HepG2 (cell line): Measurements from ENCODE around the gene LDB2. TPM values are rescaled to one million over a fixed set of nuclear protein-coding genes. Genes with fewer than 3 reads are reported as not detected.

Experiments
- ATAC-seq: fragments of 200-7000 bp; cut with Tn5 transposase; 3 replicates; pipeline ENCODE4 v1.9.1; 2020; ENCODE audit warnings: mild to moderate bottlenecking, moderate library complexity
- BruUV-seq: library from RNA; stranded (reverse); fragments of 400-500 nt; replicated peaks from 2 replicates; lab custom pipeline; 2021; lab: Mats Ljungman, UMichigan
- CTCF ChIA-PET: fragments of 300-600 bp; formaldehyde crosslinking; extraction: SDS; loops from one replicate; lab custom pipeline; 2021; ENCODE audit warnings: low total read pairs, inconsistent platforms, low intra/inter-chr PET ratio; lab: Yijun Ruan, JAX
- POLR2A ChIA-PET: fragments of 350-600 bp; sonication (Branson Sonifier 250); formaldehyde crosslinking; loops from one replicate; lab custom pipeline; 2020; ENCODE audit warnings: antibody characterized with exemption, inconsistent platforms; lab: Yijun Ruan, JAX
- DNase-seq: peaks from one replicate; pipeline ENCODE4 v3.0.0-alpha.2; 2015; ENCODE audit warnings: low spot score
- FAIRE-seq: peaks from 3 replicates; lab custom pipeline; 2011; peaks lifted over from hg19 to GRCh38; lab: Jason Lieb, UNC
- H2AFZ ChIP-seq: one replicate; pipeline ENCODE4 v1.6.1; 2011; ENCODE audit warnings: low read length, inconsistent platforms
- H3K27ac ChIP-seq: fragments of 300-600 bp; 3 replicates; pipeline ENCODE4 v1.8.0; 2011; ENCODE audit warnings: mixed run types, mild to moderate bottlenecking, mixed read lengths, low read length, inconsistent platforms; ENCODE audit not compliant: insufficient read depth; ENCODE audit errors: extremely low read length
- H3K27me3 ChIP-seq, 2 experiments: fragments of 200-600 bp in 1 of 2; 2 replicates in 1 of 2; 3 replicates in 1 of 2; pipeline versions ENCODE4 v1.6.0 to v1.8.0; 2011; ENCODE audit warnings: low read length in 2 of 2, mild to moderate bottlenecking in 2 of 2, moderate library complexity in 2 of 2, inconsistent platforms in 1 of 2; ENCODE audit not compliant: insufficient read depth in 2 of 2, control insufficient read depth in 1 of 2
- H3K36me3 ChIP-seq, 2 experiments: fragments of 200-600 bp in 1 of 2; replicated peaks in 1 of 2; 2 replicates in 1 of 2; 3 replicates in 1 of 2; pipeline versions ENCODE4 v1.5.1 to v1.8.0; 2011; ENCODE audit warnings: low read length in 2 of 2, inconsistent platforms in 1 of 2; ENCODE audit not compliant: insufficient read depth in 2 of 2, control insufficient read depth in 1 of 2
- H3K4me1 ChIP-seq: 2 replicates; pipeline ENCODE4 v1.5.1; 2012; ENCODE audit warnings: low read length, inconsistent platforms; ENCODE audit not compliant: insufficient read depth
- H3K4me2 ChIP-seq: 2 replicates; pipeline ENCODE4 v1.6.0; 2011; ENCODE audit warnings: low read depth, low read length, inconsistent platforms
- H3K4me3 ChIP-seq, 3 experiments: fragments of 200-600 bp in 1 of 3; sonication (generic), shearing (Covaris generic) in 1 of 3; replicated peaks in 1 of 3; 2 replicates each; pipeline ENCODE4 v1.5.1; 2011 to 2016; ENCODE audit warnings: low read length in 3 of 3, inconsistent platforms in 2 of 3, low read depth in 2 of 3, mild to moderate bottlenecking in 2 of 3, control low read depth in 1 of 3, mixed read lengths in 1 of 3; ENCODE audit not compliant: insufficient read depth in 1 of 3
- H3K79me2 ChIP-seq: one replicate; pipeline ENCODE4 v1.6.1; 2011; ENCODE audit warnings: low read length, inconsistent platforms; ENCODE audit not compliant: insufficient read depth
- H3K9ac ChIP-seq: 2 replicates; pipeline ENCODE4 v1.6.0; 2011; ENCODE audit warnings: mild to moderate bottlenecking, low read depth, low read length, inconsistent platforms; ENCODE audit not compliant: insufficient read depth
- H3K9me3 ChIP-seq: 2 replicates; pipeline ENCODE4 v1.5.1; 2012; ENCODE audit warnings: mild to moderate bottlenecking, low read length
- H4K20me1 ChIP-seq: 2 replicates; pipeline ENCODE4 v1.6.0; 2011; ENCODE audit warnings: inconsistent platforms, mild to moderate bottlenecking, low read length, moderate library complexity; ENCODE audit not compliant: insufficient read depth
- ATAD3A ChIP-seq: sonication (generic); formaldehyde crosslinking; IDR thresholded peaks from 2 replicates; pipeline ENCODE4 v1.4.0; 2020; ENCODE audit warnings: missing genetic modification reagents
- CREB1 ChIP-seq, 2 experiments: fragments of 450-650 bp in 1 of 2; IDR thresholded peaks; 2 replicates each; pipeline ENCODE4 v1.6.1; 2016 to 2017; ENCODE audit warnings: control low read depth in 1 of 2, mild to moderate bottlenecking in 1 of 2, missing compliant biosample characterization in 1 of 2, missing genetic modification characterization in 1 of 2
- GFI1 ChIP-seq: sonication (generic); formaldehyde crosslinking; IDR thresholded peaks from 2 replicates; pipeline ENCODE4 v1.5.0; 2020; ENCODE audit warnings: missing genetic modification reagents, mild to moderate bottlenecking, borderline replicate concordance
- NCOR1 ChIP-seq: fragments of 200-600 bp; sonication (generic); IDR thresholded peaks from 2 replicates; pipeline ENCODE4 v1.7.0; 2017; ENCODE audit warnings: antibody characterized with exemption, low read length, borderline replicate concordance
- TCF7L2 ChIP-seq: IDR thresholded peaks from 2 replicates; pipeline ENCODE4 v1.6.1; 2011; ENCODE audit warnings: mild to moderate bottlenecking, low read depth, low read length, moderate library complexity
- ZFAT ChIP-seq: sonication (generic); formaldehyde crosslinking; conservative IDR thresholded peaks from 2 replicates; pipeline ENCODE4 v1.8.1; 2023; ENCODE audit warnings: missing genetic modification reagents, inconsistent platforms
- ZNF101 ChIP-seq: sonication (generic); formaldehyde crosslinking; IDR thresholded peaks from 2 replicates; pipeline ENCODE4 v1.4.0; 2020; ENCODE audit warnings: mild to moderate bottlenecking, low read depth, missing genetic modification reagents, borderline replicate concordance
- WGBS: methylation state at CpG from one replicate; pipeline ENCODE4 v1.1.6; 2017; ENCODE audit warnings: low lambda C conversion rate; 5-methylcytosine and 5-hydroxymethylcytosine counted together
- in situ Hi-C: cut with HindIII; loops from 2 replicates; pipeline ENCODE4 v1.10.0; 2017; ENCODE audit warnings: low pct_unique_long_range_greater_than_20kb; ENCODE audit not compliant: extremely low pct_ligation_motif_present
- intact Hi-C: fragments of 100-400 bp; cut with micrococcal nuclease; formaldehyde crosslinking; loops from one replicate; pipeline ENCODE4 v1.10.0; 2022; ENCODE audit not compliant: unreplicated experiment
- polyA plus RNA-seq, 8 experiments: library from polyadenylated mRNA; depleted of rRNA in 3 of 8; stranded (reverse) in 7 of 8; unstranded in 1 of 8; fragments of >200 nt; fragmentation: Illumina TruSeq in 4 of 8; extraction: Trizol in 4 of 8; gene quantifications; 2 replicates each; pipeline versions ENCODE4 v1.2.1 to v1.2.3, GENCODE V29; 2011 to 2016; ENCODE audit warnings: low read depth in 4 of 8, missing spikeins in 1 of 8, mixed read lengths in 1 of 8; ENCODE audit not compliant: insufficient read depth in 1 of 8
- total RNA-seq, 5 experiments: library from RNA; depleted of rRNA; stranded (reverse); fragments of >200 nt; fragmentation: Illumina TruSeq; extraction: Trizol; gene quantifications; 2 replicates each; pipeline ENCODE4 v1.2.3, GENCODE V29; 2016; ENCODE audit warnings: low read depth in 1 of 5
- TF ChIP-seq, protein P1 (sequence below): sonication (generic); formaldehyde crosslinking; IDR thresholded peaks from 2 replicates; pipeline ENCODE4 v1.5.0; 2020; ENCODE audit warnings: mild to moderate bottlenecking, missing genetic modification reagents, borderline replicate concordance
- TF ChIP-seq, protein P2 (sequence below), 2 experiments: IDR thresholded peaks; 2 replicates each; pipeline ENCODE4 v1.6.1; 2011 to 2012; ENCODE audit warnings: low read length in 2 of 2, borderline replicate concordance in 1 of 2, low read depth in 1 of 2, mild to moderate bottlenecking in 1 of 2, moderate library complexity in 1 of 2
- TF ChIP-seq, protein P3 (sequence below): sonication (generic); formaldehyde crosslinking; IDR thresholded peaks from 2 replicates; pipeline ENCODE4; 2020; ENCODE audit warnings: missing genetic modification reagents, mild to moderate bottlenecking, borderline replicate concordance

The LDB2 gene
- total and polyA plus RNA-seq, 2 of the 13 experiments (the other 11 are each of a cell fraction or from before 2014, with no cell fraction given) = not detected

DNA sequence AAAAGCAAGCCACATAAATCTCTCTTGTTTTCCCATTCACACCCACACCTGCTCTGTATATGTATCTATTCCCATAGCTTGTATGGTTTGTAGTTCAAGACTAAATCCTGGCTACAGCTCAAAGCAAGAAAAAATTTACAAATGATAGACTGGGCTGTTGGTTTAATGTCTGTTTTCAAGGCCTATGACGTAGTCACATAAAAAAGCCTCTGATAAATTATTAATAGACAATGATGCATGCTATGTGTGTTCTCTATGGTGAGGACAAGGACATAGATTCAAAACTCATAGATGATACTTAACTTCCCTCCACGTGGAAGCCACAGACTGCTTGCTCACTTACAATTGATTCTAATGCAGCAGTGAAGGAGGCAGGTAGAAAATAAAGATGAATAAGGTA lies 194.0 kb downstream of the LDB2 start:
- no peaks in the 10 kb centered on the region; a peak in 1 of 5 replicates for H3K27me3 ChIP-seq
- H3K9me3 ChIP-seq = no peaks in the 10 kb centered on the region
- no peak overlapping the region for H3K9ac ChIP-seq
- no peaks in the 10 kb centered on the region for H3K79me2 ChIP-seq
- no peak overlapping the region for H3K4me2 ChIP-seq
- no peaks in the 10 kb centered on the region for H3K36me3 ChIP-seq
- no peak for ATAC-seq
- WGBS = 0% methylated on average over 2 of the region's 2 CpGs
- in situ Hi-C loops (no loop called here), intact Hi-C loops (no loop called here)
- H4K20me1 ChIP-seq = no peaks in the 10 kb centered on the region
- FAIRE-seq = no peak
- TF ChIP-seq CREB1 (IDR thresholded peaks at IDR 0.05) = 0 out of 2 replicates have a peak, but pooled peaks have one; percentile 15
- TF ChIP-seq CREB1 (CRISPR knock-in tag; IDR thresholded peaks at IDR 0.05) = no peak
- TF ChIP-seq ZNF101 = no peak
- TF ChIP-seq NCOR1 = no peak
- TF ChIP-seq TCF7L2 = no peak
- TF ChIP-seq, protein P1, sequence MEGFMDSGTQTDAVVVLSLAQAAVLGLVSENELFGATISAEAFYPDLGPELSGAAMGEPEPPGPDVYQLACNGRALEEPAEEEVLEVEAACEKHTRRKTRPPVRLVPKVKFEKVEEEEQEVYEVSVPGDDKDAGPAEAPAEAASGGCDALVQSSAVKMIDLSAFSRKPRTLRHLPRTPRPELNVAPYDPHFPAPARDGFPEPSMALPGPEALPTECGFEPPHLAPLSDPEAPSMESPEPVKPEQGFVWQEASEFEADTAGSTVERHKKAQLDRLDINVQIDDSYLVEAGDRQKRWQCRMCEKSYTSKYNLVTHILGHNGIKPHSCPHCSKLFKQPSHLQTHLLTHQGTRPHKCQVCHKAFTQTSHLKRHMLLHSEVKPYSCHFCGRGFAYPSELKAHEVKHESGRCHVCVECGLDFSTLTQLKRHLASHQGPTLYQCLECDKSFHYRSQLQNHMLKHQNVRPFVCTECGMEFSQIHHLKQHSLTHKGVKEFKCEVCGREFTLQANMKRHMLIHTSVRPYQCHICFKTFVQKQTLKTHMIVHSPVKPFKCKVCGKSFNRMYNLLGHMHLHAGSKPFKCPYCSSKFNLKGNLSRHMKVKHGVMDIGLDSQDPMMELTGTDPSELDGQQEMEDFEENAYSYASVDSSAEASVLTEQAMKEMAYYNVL (CRISPR knock-in tag) = no peak
- CTCF ChIA-PET = no interaction called here
- H3K4me3 ChIP-seq = no peak overlapping the region
- BruUV-seq = no TSS peak
- H3K4me1 ChIP-seq = no peaks in the 10 kb centered on the region
- no peak overlapping the region for H3K27ac ChIP-seq
- H2AFZ ChIP-seq = no peak overlapping the region
- no peak for DNase-seq
- POLR2A ChIA-PET = no interaction called here

DNA sequence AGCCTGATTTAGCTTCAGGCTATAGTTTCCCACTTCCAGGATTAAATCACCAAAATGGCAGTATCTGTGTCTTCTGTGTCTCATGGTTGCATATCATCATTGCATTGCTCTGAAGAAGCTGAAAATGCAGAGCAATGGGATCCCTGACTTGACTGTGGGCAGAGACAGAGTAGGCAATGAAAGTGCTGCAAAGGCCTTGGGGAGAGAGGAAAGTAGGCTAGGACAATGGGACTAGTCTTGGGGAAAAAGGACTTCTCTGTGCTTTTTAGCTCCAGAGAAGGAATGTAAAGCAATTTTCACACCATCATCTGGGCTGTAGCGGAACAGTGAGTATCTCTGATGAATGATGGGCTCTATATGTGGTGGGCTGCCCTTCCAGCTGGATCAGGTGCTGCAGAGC lies 202.5 kb downstream of the LDB2 start:
- WGBS = 0% methylated on average over 1 of the region's 1 CpG
- no peak for FAIRE-seq
- intact Hi-C loops = no loop called here
- TF ChIP-seq GFI1 (CRISPR knock-in tag) = no peak
- TF ChIP-seq, protein P2, sequence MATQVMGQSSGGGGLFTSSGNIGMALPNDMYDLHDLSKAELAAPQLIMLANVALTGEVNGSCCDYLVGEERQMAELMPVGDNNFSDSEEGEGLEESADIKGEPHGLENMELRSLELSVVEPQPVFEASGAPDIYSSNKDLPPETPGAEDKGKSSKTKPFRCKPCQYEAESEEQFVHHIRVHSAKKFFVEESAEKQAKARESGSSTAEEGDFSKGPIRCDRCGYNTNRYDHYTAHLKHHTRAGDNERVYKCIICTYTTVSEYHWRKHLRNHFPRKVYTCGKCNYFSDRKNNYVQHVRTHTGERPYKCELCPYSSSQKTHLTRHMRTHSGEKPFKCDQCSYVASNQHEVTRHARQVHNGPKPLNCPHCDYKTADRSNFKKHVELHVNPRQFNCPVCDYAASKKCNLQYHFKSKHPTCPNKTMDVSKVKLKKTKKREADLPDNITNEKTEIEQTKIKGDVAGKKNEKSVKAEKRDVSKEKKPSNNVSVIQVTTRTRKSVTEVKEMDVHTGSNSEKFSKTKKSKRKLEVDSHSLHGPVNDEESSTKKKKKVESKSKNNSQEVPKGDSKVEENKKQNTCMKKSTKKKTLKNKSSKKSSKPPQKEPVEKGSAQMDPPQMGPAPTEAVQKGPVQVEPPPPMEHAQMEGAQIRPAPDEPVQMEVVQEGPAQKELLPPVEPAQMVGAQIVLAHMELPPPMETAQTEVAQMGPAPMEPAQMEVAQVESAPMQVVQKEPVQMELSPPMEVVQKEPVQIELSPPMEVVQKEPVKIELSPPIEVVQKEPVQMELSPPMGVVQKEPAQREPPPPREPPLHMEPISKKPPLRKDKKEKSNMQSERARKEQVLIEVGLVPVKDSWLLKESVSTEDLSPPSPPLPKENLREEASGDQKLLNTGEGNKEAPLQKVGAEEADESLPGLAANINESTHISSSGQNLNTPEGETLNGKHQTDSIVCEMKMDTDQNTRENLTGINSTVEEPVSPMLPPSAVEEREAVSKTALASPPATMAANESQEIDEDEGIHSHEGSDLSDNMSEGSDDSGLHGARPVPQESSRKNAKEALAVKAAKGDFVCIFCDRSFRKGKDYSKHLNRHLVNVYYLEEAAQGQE (IDR thresholded peaks at IDR 0.05; ENCODE audit: borderline replicate concordance in 1 of 2, low read depth in 1 of 2, low read length in 2 of 2) = no peak
- no peak for TF ChIP-seq ZFAT (CRISPR knock-in tag)
- TF ChIP-seq, protein P3, sequence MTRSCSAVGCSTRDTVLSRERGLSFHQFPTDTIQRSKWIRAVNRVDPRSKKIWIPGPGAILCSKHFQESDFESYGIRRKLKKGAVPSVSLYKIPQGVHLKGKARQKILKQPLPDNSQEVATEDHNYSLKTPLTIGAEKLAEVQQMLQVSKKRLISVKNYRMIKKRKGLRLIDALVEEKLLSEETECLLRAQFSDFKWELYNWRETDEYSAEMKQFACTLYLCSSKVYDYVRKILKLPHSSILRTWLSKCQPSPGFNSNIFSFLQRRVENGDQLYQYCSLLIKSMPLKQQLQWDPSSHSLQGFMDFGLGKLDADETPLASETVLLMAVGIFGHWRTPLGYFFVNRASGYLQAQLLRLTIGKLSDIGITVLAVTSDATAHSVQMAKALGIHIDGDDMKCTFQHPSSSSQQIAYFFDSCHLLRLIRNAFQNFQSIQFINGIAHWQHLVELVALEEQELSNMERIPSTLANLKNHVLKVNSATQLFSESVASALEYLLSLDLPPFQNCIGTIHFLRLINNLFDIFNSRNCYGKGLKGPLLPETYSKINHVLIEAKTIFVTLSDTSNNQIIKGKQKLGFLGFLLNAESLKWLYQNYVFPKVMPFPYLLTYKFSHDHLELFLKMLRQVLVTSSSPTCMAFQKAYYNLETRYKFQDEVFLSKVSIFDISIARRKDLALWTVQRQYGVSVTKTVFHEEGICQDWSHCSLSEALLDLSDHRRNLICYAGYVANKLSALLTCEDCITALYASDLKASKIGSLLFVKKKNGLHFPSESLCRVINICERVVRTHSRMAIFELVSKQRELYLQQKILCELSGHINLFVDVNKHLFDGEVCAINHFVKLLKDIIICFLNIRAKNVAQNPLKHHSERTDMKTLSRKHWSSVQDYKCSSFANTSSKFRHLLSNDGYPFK (CRISPR knock-in tag) = no peak
- TF ChIP-seq ATAD3A (CRISPR knock-in tag) = no peak

More for the DNA sequence above, 202.5 kb downstream of the LDB2 start:
- H3K36me3 ChIP-seq = no peaks in the 10 kb centered on the region
- H3K4me2 ChIP-seq = no peak overlapping the region
- no peak overlapping the region for H3K9ac ChIP-seq
- no peak overlapping the region for H3K4me3 ChIP-seq
- H4K20me1 ChIP-seq = no peaks in the 10 kb centered on the region
- ChIA-PET POLR2A (no interaction called here), CTCF (no interaction called here)
- no peaks in the 10 kb centered on the region for H3K4me1 ChIP-seq
- no peak overlapping the region for H3K27ac ChIP-seq
- ATAC-seq (no peak), DNase-seq (no peak)
- in situ Hi-C loops = no loop called here
- BruUV-seq = no TSS peak
- no peak overlapping the region for H2AFZ ChIP-seq
- H3K79me2 ChIP-seq = no peaks in the 10 kb centered on the region
- no peaks in the 10 kb centered on the region for H3K27me3 ChIP-seq
- H3K9me3 ChIP-seq = no peaks in the 10 kb centered on the region
